ENCODE results near the gene SEMA4D.

SEMA4D gene

DNA sequence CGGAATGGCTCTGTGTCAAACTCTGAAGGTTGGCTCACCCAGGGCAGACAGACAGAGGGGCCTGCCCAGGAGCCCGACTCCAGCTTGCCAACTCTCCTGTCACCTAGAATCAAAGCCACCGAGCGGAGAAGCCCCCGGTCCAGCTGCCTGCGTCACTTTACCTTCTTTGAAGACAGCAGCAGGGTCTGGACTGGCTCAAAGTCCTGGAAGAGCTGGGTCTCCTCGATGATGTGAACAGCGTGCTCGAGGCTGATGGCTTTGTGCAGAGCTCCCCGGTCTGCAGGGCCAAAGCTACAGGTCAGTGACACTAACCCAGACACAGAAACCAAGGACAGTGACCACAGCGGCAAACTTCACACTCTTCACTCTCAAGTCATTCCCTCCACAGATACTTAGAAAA, 111.7 kb downstream of the SEMA4D start:
- Histone ChIP-seq H2AFZ (ENCODE audit: low read depth, low read length) (no peak overlapping the region), H3K36me3 (ENCODE audit: insufficient read depth, low read length) (peaks cover 11% of the 10 kb centered on the region), H3K9me3 (ENCODE audit: low read length) (no peaks in the 10 kb centered on the region), H3K4me1 (ENCODE audit: insufficient read depth, low read length) (no peaks in the 10 kb centered on the region), H3K4me3 (ENCODE audit: low read length) (no peak overlapping the region), H3K27me3 (ENCODE audit: insufficient read depth, low read length) (no peaks in the 10 kb centered on the region)

DNA sequence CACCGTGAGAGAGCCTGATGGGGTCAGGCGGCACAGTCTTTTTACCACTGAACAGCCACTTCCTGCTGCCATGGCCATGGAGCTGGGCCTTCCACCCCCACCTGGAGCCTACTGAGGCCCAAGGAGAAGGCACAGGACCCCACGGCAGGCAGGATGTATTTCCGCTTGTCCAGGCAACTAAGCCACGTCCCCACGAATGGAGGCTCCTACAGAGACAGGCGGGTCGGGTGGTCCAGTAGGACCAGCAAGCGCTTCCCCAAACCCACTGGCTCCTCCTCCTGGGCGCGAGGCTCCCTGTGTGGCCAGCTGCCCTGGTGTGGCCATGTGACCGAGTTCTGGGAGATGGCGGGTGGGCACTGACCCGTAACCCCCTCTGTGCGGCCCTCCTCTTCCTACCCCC, 113.1 kb downstream of the SEMA4D start:
- peaks cover 11% of the 10 kb centered on the region for H3K36me3 ChIP-seq (ENCODE audit: insufficient read depth, low read length)
- H3K4me3 ChIP-seq (ENCODE audit: low read length) = no peak overlapping the region
- no peaks in the 10 kb centered on the region for H3K4me1 ChIP-seq (ENCODE audit: insufficient read depth, low read length)
- H2AFZ ChIP-seq (ENCODE audit: low read depth, low read length) = no peak overlapping the region
- H3K27me3 ChIP-seq (ENCODE audit: insufficient read depth, low read length) = no peaks in the 10 kb centered on the region
- H3K9me3 ChIP-seq (ENCODE audit: low read length) = no peaks in the 10 kb centered on the region

DNA sequence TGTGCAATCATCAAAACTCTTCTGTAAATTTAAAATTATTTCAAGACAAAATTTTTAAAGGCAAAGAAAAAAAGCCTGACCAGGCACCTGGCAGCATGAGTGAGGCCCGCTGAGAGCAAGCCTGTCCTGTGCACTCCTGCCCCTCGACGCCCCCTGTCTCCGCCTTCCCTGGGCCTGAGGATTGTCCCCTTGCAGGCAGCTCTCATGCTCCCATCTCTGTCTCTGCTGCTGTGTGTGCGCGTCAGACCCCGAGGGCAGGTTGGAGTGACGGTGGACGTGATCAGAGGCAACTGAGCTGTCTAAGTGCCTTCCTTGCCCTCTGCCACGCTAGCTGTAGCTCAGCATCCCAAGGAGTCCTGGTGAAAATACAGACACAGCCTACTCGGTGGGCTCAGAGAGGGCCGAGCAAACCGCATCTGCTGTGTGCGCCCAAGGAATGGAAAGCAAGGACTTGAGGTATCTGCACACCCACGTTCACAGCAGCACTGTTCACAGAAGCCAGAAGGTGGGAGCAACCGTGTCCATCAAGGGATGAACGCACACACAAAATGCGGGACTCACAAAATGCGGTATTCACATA, 114.1 kb downstream of the SEMA4D start:
- Histone ChIP-seq H3K9me3 (ENCODE audit: low read length) (no peaks in the 10 kb centered on the region), H2AFZ (ENCODE audit: low read depth, low read length) (no peak overlapping the region), H3K27me3 (ENCODE audit: insufficient read depth, low read length) (no peaks in the 10 kb centered on the region), H3K4me1 (ENCODE audit: insufficient read depth, low read length) (no peaks in the 10 kb centered on the region), H3K4me3 (ENCODE audit: low read length) (no peak overlapping the region), H3K36me3 (ENCODE audit: insufficient read depth, low read length) (peaks cover 13% of the 10 kb centered on the region)

DNA sequence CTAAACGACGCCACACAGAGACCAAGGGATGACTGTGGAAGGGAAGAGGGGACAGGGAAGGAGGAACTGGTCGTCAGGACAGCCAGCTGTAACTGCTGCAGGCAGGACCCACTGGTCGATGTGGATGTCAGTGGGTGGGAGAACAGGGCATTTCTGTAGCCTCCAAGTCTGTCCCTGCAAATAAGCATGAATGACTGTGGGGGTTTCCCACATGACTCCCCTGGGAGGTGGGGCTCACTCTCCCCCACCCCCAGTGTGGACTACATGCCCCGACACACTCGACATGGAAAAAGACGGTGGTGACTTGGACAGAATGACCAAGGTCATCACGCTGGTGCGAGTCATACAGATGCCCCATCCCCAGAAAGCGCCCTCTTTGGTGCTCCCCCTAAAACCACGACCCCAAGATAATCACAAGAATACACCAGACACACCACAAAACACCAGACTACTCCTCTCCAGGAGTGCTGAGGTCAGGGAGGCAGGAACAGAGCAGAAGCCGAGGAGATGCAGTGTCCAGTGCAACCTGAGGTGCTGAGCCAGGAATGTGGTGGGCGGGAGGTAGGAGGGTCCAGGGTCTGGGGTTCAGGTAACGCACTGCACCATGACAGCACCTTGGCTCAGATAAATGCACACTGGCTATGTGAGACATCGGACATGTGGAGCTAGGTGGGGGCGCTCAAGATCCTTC, 114.7 kb downstream of the SEMA4D start:
- Histone ChIP-seq H3K4me1 (ENCODE audit: insufficient read depth, low read length) (no peaks in the 10 kb centered on the region), H3K27me3 (ENCODE audit: insufficient read depth, low read length) (no peaks in the 10 kb centered on the region), H3K9me3 (ENCODE audit: low read length) (peaks cover 3% of the 10 kb centered on the region), H2AFZ (ENCODE audit: low read depth, low read length) (no peak overlapping the region), H3K36me3 (ENCODE audit: insufficient read depth, low read length) (peaks cover 10% of the 10 kb centered on the region), H3K4me3 (ENCODE audit: low read length) (no peak overlapping the region)

DNA sequence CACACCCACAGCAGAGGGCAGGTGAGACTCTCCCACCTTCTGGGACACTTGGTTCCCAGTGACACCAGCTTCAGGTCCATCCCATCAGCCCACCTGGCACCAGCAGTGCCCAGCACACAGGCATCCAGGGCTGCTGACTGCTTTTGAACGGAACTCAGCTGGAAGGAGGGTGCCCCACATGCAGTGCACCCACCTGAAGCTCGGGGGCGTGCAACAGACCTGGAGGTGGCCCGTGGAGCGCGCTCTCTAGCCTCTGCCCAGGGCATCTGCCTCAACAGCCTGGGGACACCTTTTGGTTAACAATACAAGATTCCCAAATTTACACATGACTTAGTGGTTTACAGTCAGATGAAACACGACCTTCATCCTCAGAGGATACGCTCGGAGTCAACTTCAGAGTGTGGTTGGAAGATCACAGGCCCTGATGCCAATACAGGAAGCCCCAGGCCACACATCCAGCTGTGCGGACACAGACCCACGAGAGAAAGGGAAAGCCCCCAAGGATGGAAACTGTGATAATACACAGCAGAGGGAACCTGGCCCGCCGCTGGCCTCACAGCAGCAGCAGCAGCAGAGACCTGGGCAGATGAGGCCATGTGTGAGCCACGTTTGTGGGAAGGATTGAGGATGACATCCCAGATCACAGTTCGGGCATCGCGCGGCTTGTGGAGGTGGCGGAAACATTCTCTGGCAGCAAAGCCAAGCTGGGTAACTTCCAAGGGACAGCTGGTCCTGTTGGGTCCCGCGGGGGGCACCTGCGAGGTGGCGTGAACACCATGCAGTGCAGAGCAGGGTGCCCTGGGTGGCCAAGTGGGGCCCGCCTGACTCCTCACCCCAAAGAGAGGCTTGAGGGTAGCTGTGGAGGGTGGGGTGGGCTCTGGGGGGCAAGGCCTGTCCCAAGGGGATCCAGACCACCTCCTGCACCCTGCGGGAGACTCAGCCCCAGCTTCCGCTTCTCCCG, 115.6 kb downstream of the SEMA4D start:
- no peak overlapping the region for H2AFZ ChIP-seq (ENCODE audit: low read depth, low read length)
- H3K9me3 ChIP-seq (ENCODE audit: low read length) = peaks cover 3% of the 10 kb centered on the region
- H3K36me3 ChIP-seq (ENCODE audit: insufficient read depth, low read length) = peaks cover 7% of the 10 kb centered on the region
- H3K27me3 ChIP-seq (ENCODE audit: insufficient read depth, low read length) = no peaks in the 10 kb centered on the region
- no peak overlapping the region for H3K4me3 ChIP-seq (ENCODE audit: low read length)
- no peaks in the 10 kb centered on the region for H3K4me1 ChIP-seq (ENCODE audit: insufficient read depth, low read length)

DNA sequence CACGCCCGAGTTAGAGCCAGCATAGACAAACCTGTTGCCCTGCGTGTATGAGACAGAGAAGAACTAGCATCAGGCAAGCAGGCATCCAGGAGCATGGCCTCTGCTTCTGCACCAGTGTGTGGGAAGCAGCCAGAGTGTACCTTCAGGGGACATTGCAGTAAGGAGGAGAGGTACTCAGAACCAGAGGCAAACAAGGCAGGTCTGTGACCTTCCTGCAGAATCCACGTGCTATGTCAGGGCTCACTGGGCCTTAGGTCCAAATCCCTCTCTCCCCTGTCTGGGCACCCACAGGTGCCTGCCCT, 116.7 kb downstream of the SEMA4D start:
- peaks cover 4% of the 10 kb centered on the region for H3K36me3 ChIP-seq (ENCODE audit: insufficient read depth, low read length)
- no peak overlapping the region for H2AFZ ChIP-seq (ENCODE audit: low read depth, low read length)
- H3K4me3 ChIP-seq (ENCODE audit: low read length) = no peak overlapping the region

DNA sequence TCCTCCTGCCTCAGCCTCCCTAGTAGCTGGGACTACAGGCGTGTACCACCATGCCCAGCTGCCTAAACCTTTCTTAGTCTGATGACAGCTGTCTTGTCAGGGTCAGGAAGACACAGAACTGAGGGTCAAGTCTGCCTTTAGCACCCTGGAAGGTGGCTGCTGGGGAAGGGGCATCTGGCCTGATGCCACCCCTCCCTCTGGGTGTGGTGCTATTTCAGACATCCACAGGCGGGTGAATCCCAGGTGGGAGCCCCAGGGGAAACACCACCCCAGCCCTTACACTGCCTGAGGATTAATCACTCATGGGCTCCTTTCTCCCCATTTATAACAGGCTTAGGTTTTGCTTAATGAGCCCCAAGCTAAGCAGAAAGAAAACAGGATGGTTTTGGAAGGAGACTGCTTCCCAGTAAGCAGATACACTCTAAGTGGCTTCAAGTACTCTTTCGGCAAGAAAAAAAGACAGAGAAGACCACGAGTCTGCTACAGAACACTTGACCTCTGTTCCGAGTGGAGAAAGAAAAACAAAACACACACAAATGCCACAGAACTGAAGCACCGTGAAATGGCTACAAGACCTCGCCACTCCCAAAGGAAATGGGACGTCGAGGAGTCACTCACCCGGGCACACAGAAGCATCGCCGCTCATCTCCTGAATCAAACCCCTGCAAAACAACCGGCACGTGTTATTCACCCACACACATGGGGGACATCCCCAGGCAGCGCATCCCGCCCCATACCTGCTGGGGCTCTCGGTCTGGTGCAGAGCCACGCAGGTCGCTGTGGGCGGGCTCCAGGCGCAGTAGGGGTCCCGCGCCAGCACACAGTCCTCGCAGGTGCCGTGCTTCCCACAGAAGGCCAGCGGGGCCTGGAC, 117.2 kb downstream of the SEMA4D start:
- no peak overlapping the region for H2AFZ ChIP-seq (ENCODE audit: low read depth, low read length)
- H3K27me3 ChIP-seq (ENCODE audit: insufficient read depth, low read length) = no peaks in the 10 kb centered on the region
- peaks cover 3% of the 10 kb centered on the region for H3K9me3 ChIP-seq (ENCODE audit: low read length)
- H3K36me3 ChIP-seq (ENCODE audit: insufficient read depth, low read length) = peaks cover 4% of the 10 kb centered on the region
- H3K4me1 ChIP-seq (ENCODE audit: insufficient read depth, low read length) = no peaks in the 10 kb centered on the region
- no peak overlapping the region for H3K4me3 ChIP-seq (ENCODE audit: low read length)

More for the DNA sequence above, 116.7 kb downstream of the SEMA4D start:
- peaks cover 3% of the 10 kb centered on the region for H3K9me3 ChIP-seq (ENCODE audit: low read length)
- H3K27me3 ChIP-seq (ENCODE audit: insufficient read depth, low read length) = no peaks in the 10 kb centered on the region
- H3K4me1 ChIP-seq (ENCODE audit: insufficient read depth, low read length) = no peaks in the 10 kb centered on the region

DNA sequence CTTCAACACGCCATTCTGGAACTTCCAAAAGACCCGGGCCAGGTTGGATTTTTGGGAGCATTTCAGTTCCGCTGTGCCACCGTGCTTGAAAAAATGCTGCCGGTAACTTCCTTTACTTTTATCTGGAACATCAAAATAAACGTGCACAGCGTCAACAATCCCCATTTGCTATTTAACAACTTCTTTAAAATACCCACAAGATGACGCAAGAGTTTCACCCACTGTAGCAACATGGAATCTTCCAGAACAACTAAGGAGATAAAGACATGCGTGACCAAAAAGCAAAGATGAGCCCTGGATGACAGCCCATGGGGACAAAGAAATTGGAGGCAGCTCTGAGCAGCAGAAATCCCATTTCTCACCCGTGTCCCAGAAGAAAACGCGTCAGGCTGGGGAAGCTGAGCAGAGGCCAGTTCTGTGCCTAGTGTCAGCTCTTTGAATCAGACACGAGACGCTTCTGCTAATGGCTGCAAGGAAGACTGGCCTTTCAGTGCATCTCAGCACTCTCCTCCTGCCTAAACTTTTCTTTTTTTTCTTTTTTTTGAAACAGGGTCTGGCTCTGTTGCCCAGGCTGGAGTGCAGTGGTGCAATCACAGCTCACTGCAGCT, 118.3 kb downstream of the SEMA4D start:
- H3K27me3 ChIP-seq (ENCODE audit: insufficient read depth, low read length) = no peaks in the 10 kb centered on the region
- H3K4me1 ChIP-seq (ENCODE audit: insufficient read depth, low read length) = no peaks in the 10 kb centered on the region
- no peak overlapping the region for H2AFZ ChIP-seq (ENCODE audit: low read depth, low read length)
- no peak overlapping the region for H3K4me3 ChIP-seq (ENCODE audit: low read length)
- H3K36me3 ChIP-seq (ENCODE audit: insufficient read depth, low read length) = peaks cover 3% of the 10 kb centered on the region
- H3K9me3 ChIP-seq (ENCODE audit: low read length) = peaks cover 3% of the 10 kb centered on the region

DNA sequence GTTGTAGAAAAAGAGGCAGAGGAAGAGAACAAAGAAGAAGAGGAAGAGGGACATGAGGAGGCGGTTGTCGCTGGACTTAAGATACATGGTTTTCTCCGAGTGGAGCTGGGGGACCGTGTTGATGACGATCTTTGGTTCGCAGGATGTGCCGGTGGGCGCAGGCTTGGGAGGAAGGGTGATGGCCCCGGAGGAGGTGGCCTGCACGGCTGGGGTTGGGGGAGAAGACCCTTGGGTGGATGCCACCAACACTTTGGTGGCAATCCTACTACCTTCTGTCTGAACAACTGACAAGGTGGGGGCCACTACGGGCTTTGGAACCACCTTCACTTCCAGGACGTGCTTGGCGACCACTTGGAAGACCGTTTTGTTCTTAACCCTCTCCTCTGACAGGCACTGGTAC, 118.9 kb downstream of the SEMA4D start:
- Histone ChIP-seq H3K9me3 (ENCODE audit: low read length) (peaks cover 3% of the 10 kb centered on the region), H3K4me1 (ENCODE audit: insufficient read depth, low read length) (no peaks in the 10 kb centered on the region), H3K4me3 (ENCODE audit: low read length) (no peak overlapping the region), H2AFZ (ENCODE audit: low read depth, low read length) (no peak overlapping the region), H3K27me3 (ENCODE audit: insufficient read depth, low read length) (no peaks in the 10 kb centered on the region), H3K36me3 (ENCODE audit: insufficient read depth, low read length) (peaks cover 3% of the 10 kb centered on the region)

DNA sequence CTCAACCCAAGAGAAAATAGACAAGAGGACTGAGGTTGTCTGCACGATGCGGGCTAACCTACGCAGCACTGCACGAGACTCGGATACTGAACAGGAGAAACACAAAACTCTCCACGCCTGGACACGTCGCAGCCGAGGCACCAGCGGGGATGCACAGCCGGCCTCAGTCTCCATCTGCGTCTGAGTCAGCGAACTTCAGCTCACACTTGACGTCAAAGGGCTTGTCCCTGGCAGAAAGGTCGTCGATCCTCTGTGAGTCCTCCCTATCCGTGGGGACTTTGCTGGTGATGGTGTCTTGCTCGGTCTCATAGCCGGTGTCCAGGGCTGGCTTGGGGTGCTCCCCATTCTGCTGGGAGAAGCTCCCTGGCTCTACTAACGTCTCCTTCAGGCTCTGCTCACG, 119.4 kb downstream of the SEMA4D start:
- no peaks in the 10 kb centered on the region for H3K27me3 ChIP-seq (ENCODE audit: insufficient read depth, low read length)
- no peak overlapping the region for H3K4me3 ChIP-seq (ENCODE audit: low read length)
- no peaks in the 10 kb centered on the region for H3K4me1 ChIP-seq (ENCODE audit: insufficient read depth, low read length)
- peaks cover 3% of the 10 kb centered on the region for H3K9me3 ChIP-seq (ENCODE audit: low read length)
- H3K36me3 ChIP-seq (ENCODE audit: insufficient read depth, low read length) = peaks cover 3% of the 10 kb centered on the region
- H2AFZ ChIP-seq (ENCODE audit: low read depth, low read length) = no peak overlapping the region

DNA sequence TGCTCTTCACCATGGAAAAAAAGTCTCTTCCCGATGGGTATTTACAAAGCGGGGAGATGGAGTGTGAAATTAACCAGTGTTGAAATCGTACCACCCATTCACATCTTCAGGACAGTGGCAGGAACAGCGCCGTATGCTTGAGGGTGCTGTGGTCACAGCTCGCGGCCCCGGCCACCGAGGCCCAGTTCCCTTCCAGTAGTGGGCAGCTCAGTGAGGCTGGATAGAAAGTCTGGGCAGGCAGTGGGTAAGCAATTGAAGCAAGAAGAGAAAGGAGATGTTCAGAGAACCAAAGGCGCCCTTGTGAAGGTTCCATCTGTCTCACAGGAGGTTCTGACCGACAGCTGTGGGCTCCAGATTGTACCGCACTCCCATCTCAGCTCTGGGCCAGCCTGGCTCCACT, 120.5 kb downstream of the SEMA4D start:
- H3K4me1 ChIP-seq (ENCODE audit: insufficient read depth, low read length) = no peaks in the 10 kb centered on the region
- H3K4me3 ChIP-seq (ENCODE audit: low read length) = no peak overlapping the region
- H3K36me3 ChIP-seq (ENCODE audit: insufficient read depth, low read length) = peaks cover 3% of the 10 kb centered on the region
- no peak overlapping the region for H2AFZ ChIP-seq (ENCODE audit: low read depth, low read length)
- no peaks in the 10 kb centered on the region for H3K27me3 ChIP-seq (ENCODE audit: insufficient read depth, low read length)
- peaks cover 3% of the 10 kb centered on the region for H3K9me3 ChIP-seq (ENCODE audit: low read length)

DNA sequence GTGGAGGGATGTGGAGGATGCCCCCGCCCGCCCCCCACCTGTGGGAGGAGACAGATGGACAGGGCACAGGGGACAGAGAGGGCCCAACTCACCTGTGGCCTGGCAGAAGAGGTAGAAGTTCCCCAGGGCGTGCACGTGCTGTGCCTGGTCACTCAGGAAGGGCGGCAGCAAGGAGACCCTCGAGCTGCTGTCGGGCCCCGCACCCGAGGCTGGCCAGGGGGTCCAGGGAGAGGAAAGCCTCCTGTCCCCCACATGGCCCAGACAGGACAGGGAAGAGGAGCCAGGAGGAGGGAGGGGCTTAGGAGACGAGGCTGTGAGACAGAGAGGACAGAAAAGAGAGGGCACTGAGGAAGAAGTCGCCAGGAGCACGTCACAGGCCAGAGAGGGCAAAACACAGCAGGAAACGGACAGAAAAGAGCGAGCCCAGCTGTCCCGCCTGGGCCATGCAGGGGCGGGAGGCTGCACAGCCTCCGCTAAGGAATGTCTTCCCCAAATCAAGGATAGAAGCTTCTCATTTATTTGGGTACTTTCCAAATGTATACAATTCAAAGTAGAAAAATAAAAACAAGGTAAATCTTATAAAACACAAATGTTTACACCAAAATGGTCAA, 121.1 kb downstream of the SEMA4D start:
- H3K4me1 ChIP-seq (ENCODE audit: insufficient read depth, low read length) = no peaks in the 10 kb centered on the region

More for the DNA sequence above, 121.1 kb downstream of the SEMA4D start:
- Histone ChIP-seq H3K4me3 (ENCODE audit: low read length) (no peak overlapping the region), H3K9me3 (ENCODE audit: low read length) (peaks cover 3% of the 10 kb centered on the region), H3K27me3 (ENCODE audit: insufficient read depth, low read length) (no peaks in the 10 kb centered on the region), H3K36me3 (ENCODE audit: insufficient read depth, low read length) (peaks cover 3% of the 10 kb centered on the region), H2AFZ (ENCODE audit: low read depth, low read length) (no peak overlapping the region)
